Stimulated activated CD8-positive, alpha-beta memory T cell treated with anti-CD3 and anti-CD28 coated beads, Interleukin-12 subunit alpha, Interleukin-12 subunit beta, amount 100 ng/mL, for 24 hours (primary cell): Measurements from ENCODE around the gene SPI1.
"Not testable (repeated sequence)": the region's sequence is repeated elsewhere in the genome, so short reads cannot be mapped to it uniquely, and the experiment has no call there.

Source experiments
- DNase-seq: peaks from one replicate; pipeline ENCODE4 v3.0.0-alpha.2; 2020; ENCODE audit errors: extremely low read depth

SPI1 gene

DNA sequence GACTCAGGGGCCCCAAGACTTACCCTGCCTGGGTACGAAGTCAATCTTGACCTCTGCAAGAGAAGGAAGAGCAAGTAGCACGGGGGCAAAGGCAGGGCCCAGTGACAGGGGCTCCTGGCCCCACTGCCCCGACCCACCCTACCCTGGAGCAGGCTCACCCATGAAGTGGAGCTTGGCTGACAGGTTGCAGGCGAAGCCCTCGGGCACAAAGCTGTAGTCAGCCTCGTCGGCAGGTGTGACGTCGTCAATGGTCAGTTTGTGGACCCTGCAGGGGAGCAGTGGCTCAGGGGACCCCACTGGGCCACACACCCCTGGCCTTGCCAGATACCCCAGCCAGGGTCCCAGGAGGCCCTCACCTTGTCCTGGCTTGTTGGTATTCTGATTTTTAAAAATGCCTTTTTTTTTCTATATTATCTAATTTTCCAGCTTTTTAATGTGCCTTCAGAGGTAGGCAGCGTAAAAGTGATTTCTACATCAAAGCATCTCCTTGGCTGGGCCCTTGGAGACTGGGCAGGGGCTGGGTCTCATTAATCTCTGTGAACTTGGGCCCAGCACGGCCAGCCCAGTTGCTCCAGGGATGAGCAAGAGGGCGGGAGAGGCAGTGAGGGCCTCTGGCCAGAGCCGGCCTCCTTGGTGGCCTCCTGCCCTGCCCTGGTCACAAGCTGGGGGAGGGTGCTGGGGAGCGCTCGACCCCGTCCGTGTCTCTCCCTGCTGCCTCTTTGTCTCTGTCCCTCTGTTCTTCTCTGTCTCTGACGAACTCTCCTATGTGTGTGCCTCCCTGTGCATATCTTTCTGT lies 37.2 kb downstream of the SPI1 start:
- no peak for DNase-seq

GRCh38 chr11:47340010-47340409 lies 38.3 kb downstream of the SPI1 start:
- no peak for DNase-seq

DNA sequence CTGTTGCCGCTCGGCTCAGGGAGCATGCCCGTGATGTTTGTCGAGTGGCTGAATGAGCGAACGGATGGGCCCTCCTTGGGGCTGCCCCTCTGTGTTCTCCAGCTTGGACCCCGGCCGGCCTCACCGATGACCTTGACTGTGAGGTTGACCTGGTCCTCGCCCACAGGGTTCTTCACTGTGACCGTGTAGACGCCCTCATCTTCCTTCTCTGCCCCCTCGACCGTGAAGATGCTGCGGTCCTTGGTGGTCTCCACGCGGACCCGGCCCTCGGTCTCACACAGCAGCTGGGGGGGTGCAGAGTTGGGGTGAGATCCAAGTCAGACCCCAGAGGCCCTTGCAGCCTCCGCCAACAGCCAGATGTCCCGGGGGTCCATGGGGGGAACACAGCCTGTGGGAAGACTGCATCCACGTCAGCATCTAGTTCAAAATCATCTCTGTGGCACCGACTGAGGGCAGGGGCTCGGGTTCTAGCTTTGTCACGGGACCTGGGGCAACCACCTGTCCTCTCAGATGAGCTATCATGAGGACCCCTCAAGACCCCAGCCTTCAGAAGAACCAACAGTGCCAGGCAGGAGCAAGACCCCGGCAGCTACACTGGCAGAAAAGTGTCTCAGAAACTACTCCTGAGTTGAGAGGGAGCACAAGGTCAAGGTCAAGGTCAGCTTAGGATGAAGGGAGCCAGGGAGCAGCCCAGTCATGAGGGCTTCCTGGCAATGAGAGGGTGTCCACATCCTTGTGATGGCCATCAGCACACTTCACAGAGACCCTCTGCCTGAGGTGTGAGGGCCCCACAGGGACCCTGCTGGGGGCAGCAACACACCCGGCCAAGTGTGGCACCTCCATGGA lies 39.7 kb downstream of the SPI1 start:
- DNase-seq, result no peak

DNA sequence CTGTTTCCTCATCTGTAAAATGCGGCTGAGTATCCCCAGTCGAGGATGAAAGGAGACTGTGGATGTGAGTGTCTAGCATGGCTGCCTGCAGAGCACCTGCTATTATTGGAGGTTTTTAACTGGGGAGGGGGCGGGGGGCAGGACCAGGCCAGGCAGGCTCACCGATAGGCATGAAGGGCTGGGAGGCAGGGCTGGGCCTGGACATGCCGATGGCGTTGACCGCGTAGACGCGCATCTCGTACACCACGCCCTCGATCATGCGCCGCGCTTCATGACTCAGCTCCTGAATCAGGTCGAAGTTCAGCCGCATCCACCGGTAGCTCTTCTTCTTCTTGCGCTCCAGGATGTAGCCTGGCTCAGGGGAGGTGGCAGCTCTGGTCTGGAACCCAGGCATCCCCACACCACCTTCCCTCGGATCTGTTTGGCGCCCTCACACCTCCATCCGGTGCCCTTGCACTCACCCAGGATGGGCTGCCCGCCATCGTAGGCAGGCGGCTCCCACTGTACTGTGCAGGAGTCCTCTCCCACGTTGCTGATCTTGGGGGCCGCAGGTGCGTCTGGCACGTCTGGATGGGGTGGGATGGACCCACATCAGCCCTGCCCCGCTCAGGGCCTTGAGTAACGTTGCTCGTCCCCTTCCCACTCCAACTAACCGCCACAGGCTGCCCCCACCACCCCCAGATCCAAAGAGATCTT lies 41.0 kb downstream of the SPI1 start:
- DNase-seq, result no peak

- DNase-seq, result no peak
Measured at GRCh38 chr11:47336595-47336994, 41.8 kb downstream of the SPI1 start.

DNA sequence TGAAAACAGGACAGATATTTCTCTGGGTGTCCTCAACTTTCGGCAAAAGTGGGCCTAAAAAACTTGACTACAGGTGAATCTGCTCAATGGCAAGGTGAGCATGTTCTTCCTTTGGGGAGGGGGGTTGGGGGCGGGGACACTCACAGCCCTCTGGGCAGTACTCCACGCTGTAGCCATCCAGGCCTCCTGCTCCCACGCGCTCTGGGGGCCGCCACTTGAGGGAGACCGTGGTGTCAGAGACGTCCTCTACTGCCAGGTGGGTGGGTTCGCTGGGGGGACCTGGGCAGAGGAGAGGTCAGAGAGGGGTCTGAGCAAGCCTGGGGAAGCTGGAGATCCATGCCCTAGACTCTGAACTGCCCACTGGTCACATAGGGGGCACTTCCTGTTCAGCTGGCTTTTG lies 42.6 kb downstream of the SPI1 start:
- no peak for DNase-seq

- not testable (repeated sequence) for DNase-seq
Measured at GRCh38 chr11:47334699-47335411, 43.5 kb downstream of the SPI1 start.

DNA sequence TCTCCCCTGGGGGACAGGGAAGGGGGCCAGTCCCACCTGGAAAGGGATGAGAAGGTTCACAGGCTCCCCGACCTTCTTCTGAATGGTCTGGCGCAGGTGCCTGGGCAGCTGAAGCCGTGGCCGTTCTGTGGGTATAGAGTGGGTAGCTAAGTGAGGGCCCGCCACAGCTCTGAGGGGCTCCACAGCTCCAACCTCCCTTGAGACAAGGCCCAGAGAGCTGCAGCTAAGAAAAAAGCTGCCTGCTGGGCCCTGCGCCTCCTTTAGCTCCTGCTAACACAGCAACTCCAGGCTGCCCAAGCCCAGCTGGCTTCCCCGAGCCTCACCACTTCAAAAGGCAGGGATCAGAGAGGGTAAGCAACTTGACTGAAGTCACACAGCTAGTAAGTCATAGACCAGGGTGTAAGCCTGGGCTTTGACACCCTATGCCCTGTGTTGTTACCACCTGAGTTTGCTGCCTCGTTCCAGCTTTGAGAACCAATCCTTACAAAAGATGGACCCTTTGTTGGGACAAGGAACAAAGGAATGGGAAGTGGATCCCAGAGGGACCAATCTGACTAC lies 44.4 kb downstream of the SPI1 start:
- no peak for DNase-seq

- DNase-seq, result no peak
Measured at GRCh38 chr11:47333526-47333845, 44.9 kb downstream of the SPI1 start.

GRCh38 chr11:47332791-47333525 lies 45.4 kb downstream of the SPI1 start:
- DNase-seq, result no peak

DNA sequence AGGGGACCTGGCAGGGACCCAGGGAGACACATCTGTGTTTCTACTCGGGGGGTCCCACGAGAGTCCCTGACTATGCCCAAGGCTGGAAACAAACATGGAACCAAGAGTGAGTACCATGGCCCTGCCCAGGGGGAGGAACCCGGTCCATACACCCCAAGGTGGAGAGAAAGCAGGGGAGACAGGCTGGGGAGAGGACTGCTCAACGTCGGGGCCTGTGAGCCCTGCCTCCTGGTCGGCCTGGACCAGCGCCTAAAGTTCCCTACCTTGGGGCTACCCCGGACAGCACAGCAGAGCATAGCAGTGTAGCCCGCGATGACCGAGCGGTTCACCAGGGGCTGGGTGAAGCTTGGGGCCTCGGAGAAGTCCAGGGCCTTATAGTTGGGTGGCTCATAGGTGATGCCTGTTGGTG lies 46.0 kb downstream of the SPI1 start:
- no peak for DNase-seq

DNA sequence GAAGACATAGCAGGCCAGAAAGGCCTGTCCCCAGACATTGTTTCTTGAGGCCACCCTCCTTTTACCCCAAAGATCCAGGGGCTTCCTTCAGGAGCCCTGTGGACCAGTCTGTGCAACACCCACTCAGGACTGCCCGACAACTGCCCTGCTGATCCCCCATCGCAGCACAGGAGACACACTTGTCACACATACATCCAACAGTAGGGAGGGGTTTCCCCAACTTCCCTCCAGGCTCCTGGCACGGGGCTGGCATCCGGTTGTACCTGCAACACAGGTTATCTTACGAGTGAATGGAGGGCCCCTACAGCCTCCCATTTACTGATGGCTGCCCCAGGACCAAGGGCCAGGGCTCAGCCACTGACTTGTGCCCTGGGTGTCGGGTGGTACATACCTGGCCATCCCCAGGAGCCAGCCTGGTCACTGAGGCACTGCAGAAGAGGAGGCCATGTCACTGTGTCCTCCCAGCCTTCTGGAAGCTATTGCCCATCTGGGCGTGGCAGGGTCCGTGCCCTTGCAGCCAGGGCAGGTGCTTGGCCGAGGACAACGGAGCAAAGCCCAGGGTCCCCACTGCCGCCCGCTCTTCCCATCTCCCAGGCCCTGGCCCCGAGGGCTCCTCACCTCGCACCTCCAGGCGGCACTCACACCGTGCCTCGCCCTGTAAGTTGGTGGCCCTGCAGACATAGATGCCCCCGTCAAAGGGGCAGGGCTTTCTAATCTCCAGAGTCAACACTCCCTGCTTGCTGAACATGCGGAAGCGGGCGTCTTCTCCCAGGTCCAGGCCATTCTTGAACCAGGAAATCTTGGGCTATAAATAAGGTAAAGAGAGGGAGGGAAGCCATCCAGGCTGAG lies 46.7 kb downstream of the SPI1 start:
- no peak for DNase-seq

- no peak for DNase-seq
Measured at GRCh38 chr11:47329987-47330931, 48.1 kb downstream of the SPI1 start.

- no peak for DNase-seq
Measured at GRCh38 chr11:47329431-47329986, 48.8 kb downstream of the SPI1 start.

DNA sequence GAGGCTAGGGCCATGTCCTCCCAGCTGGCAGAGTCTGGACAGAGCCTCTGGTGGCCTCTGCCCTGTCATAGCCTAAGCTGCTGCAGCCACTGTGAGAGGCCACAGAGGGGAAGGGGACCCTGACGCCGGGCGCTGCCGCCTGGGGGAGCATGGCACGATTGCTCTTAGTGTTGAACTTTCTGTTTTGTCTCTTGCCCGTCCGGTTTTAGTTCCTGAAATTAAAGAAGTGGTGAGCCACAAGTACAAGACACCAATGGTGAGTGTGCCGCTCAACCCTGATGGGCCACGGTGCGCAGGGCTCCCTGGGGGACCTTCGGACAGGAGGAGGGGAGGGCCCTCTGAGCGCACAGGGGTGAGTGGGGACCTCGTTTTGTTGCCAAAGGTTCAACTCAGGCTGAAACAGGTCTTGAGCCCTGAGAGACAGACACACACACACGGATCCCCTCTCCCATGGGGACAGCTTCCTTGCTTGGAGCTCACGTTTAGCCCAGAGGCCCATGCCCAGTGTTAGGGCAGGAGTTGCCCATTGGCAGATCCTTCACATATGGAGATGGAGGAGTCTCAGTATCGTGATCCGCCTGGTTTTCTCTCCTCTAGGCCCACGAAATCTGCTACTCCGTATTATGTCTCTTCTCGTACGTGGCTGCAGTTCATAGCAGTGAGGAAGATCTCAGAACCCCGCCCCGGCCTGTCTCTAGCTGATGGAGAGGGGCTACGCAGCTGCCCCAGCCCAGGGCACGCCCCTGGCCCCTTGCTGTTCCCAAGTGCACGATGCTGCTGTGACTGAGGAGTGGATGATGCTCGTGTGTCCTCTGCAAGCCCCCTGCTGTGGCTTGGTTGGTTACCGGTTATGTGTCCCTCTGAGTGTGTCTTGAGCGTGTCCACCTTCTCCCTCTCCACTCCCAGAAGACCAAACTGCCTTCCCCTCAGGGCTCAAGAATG lies 49.6 kb downstream of the SPI1 start:
- DNase-seq, result no peak

DNA sequence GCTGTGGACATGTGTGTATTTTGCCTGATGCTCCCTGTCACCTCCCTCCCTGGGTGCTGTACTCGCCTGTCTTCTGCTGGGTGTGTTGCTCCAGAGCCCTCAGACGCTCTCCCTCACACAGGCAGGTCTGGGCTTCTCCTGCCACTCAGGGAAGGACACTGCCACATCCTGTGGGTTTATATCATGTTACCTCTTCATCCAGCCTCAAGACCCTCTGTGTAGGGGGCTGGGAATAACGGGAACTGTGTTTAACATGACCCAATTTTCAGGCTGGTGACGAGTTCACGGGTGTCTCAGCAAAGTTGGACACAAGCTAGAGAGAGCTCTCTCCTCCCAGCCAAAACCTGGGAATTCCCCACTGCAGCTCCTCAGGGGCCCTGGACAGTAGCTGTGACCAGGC lies 50.4 kb downstream of the SPI1 start:
- no peak for DNase-seq

- DNase-seq, result no peak
Measured at GRCh38 chr11:47327025-47327424, 51.3 kb downstream of the SPI1 start.
